Stimulated activated memory B cell treated with anti-CD40 and anti-IgM and Interleukin-4, amounts not matched to agents 10 μg/mL and 1 μg/mL and 100 μg/mL, for 72 hours (primary cell): ENCODE measurements around the gene FDX2.
A peak's percentile ranks its signal among the peaks of the same experiment; 100 is the strongest.

Experiments
- ATAC-seq: fragments of 150-1000 bp; cut with Tn5 transposase; 2 replicates; pipeline ENCODE4 v1.10.0; 2021
- H3K27ac Mint-ChIP-seq: one replicate; pipeline ENCODE4 v1.8.0; 2022; ENCODE audit warnings: mild to moderate bottlenecking, mixed read lengths
- H3K27me3 Mint-ChIP-seq: one replicate; pipeline ENCODE4 v1.8.0; 2022; ENCODE audit warnings: mixed read lengths
- H3K36me3 Mint-ChIP-seq: one replicate; pipeline ENCODE4 v1.8.0; 2022; ENCODE audit warnings: mixed read lengths
- H3K4me1 Mint-ChIP-seq: one replicate; pipeline ENCODE4 v1.8.0; 2022; ENCODE audit warnings: mixed read lengths
- H3K4me3 Mint-ChIP-seq: one replicate; pipeline ENCODE4 v1.8.0; 2022; ENCODE audit warnings: mild to moderate bottlenecking, moderate library complexity, mixed read lengths
- H3K9me3 Mint-ChIP-seq: one replicate; pipeline ENCODE4 v1.8.0; 2022; ENCODE audit warnings: mixed read lengths

FDX2 gene

DNA sequence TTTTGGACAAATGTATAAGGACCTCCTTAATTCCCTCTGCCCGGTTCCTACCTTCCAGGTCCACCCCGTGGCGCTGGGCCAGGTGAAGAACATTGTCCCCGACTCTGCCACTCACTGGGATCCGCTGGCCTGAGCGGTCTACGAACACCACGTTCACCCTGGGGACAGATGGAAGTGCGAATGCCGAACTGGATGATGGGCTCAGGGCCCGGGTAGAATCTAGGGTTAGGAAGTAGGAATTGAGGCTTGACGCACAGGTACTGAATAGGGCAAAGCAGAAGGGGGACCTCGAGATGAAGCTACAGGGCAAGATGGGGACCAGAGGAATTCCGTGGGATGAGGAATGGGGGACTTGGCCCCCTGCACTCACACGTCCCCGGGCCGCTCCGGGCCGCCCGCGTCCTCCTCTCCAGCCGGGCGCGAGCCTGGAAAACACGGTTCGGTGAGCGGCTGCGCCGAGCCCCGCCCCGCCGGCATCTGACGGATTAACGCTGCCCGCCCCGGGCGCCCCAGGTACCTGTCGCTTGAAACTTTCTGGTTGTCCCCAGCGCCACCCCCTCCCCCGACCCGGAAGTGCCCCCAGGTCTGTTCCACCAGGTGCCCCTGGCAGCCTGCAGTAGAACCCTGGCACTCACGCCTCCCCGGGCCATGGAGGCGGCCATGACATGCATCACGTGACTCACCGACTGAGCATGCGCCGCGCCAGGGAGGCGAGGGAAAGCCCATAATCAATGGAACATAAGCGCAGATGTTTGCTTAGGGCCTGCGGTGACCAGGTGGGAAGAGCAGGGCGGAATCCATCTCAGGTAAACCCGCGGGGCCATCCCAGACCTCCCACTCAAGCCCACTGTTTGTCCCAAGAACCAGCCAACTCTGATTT is at the start of gene FDX2:
FDX2 (minus strand) TSS at position 681 of the 880 bp plus-strand sequence; CDS start at position 662, 19 bp downstream.
- peaks cover 37% of the 10 kb centered on the region for H3K36me3 Mint-ChIP-seq
- H3K27me3 Mint-ChIP-seq = no peaks in the 10 kb centered on the region
- peak; percentile 88 for ATAC-seq
- peak within 1 kb of the TSS; percentile 90 for H3K4me3 Mint-ChIP-seq
- H3K27ac Mint-ChIP-seq = peak within 1 kb of the TSS; percentile 72
- H3K4me1 Mint-ChIP-seq = peaks cover 28% of the 10 kb centered on the region
- no peaks in the 10 kb centered on the region for H3K9me3 Mint-ChIP-seq

GRCh38 chr19:10365518-10365917 is 49.7 kb upstream of the FDX2 start:
- Mint-ChIP-seq H3K36me3 (peaks cover 85% of the 10 kb centered on the region), H3K27ac (no peak overlapping the region), H3K4me3 (no peak overlapping the region), H3K4me1 (no peaks in the 10 kb centered on the region), H3K27me3 (no peaks in the 10 kb centered on the region), H3K9me3 (no peaks in the 10 kb centered on the region)
- no peak for ATAC-seq

GRCh38 chr19:10364644-10365043 is 48.8 kb upstream of the FDX2 start:
- H3K27me3 Mint-ChIP-seq = no peaks in the 10 kb centered on the region
- ATAC-seq = no peak
- H3K4me3 Mint-ChIP-seq = no peak overlapping the region
- no peak overlapping the region for H3K27ac Mint-ChIP-seq
- H3K4me1 Mint-ChIP-seq = no peaks in the 10 kb centered on the region
- peaks cover 84% of the 10 kb centered on the region for H3K36me3 Mint-ChIP-seq
- H3K9me3 Mint-ChIP-seq = no peaks in the 10 kb centered on the region

GRCh38 chr19:10363789-10364281 is 48.0 kb upstream of the FDX2 start:
- H3K36me3 Mint-ChIP-seq = peaks cover 84% of the 10 kb centered on the region
- no peaks in the 10 kb centered on the region for H3K4me1 Mint-ChIP-seq
- no peak overlapping the region for H3K27ac Mint-ChIP-seq
- H3K9me3 Mint-ChIP-seq = no peaks in the 10 kb centered on the region
- no peak overlapping the region for H3K4me3 Mint-ChIP-seq
- ATAC-seq = no peak
- no peaks in the 10 kb centered on the region for H3K27me3 Mint-ChIP-seq

GRCh38 chr19:10362259-10362658 is 46.4 kb upstream of the FDX2 start:
- H3K27ac Mint-ChIP-seq = no peak overlapping the region
- no peaks in the 10 kb centered on the region for H3K9me3 Mint-ChIP-seq

DNA sequence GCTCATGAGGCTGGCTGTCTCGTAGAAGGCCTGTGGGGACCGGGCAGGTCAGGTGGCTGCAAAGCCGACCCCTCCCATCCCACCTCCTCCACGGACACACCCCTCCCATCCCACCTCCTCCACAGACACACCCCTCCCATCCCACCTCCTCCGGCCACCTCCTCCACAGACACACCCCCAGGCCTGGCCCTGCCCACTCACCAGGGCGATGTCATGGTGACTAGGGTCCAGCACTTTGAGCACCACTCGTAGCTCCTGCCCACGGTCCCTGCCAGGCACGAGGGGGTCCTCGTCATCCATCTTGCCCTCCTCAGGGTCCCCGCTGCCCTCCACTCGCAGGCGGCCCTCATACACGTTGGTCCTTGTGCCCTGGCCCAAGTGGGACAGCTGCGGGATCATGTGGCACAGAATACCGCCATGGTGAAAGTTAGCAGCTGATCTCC is 45.8 kb upstream of the FDX2 start:
- Mint-ChIP-seq H3K4me3 (no peak overlapping the region), H3K27me3 (no peaks in the 10 kb centered on the region), H3K4me1 (no peaks in the 10 kb centered on the region), H3K9me3 (no peaks in the 10 kb centered on the region), H3K27ac (no peak overlapping the region), H3K36me3 (peaks cover 64% of the 10 kb centered on the region)
- no peak for ATAC-seq

More at GRCh38 chr19:10362259-10362658, 46.4 kb upstream of the FDX2 start:
- H3K36me3 Mint-ChIP-seq = peaks cover 68% of the 10 kb centered on the region
- no peak overlapping the region for H3K4me3 Mint-ChIP-seq
- H3K4me1 Mint-ChIP-seq = no peaks in the 10 kb centered on the region
- ATAC-seq = no peak
- no peaks in the 10 kb centered on the region for H3K27me3 Mint-ChIP-seq

DNA sequence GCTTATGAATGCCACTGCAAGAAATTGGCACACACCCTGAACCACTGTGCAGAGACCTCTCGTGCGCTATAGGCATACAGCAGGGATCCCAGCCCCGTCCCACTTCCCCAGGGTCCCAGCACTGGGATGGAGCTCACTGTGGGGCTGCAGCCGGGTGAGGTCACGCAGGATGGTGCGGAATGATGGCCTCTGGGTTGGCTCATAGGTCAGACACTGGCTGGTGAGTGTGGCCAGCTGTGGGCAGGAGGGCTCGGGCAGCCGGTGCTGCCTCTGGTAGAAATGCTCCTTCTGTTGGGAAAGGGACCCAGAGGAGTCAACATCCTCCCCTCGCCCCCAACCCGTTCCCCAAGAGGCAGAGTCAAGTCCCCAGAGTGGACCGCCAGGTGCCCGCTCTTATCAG is 40.6 kb upstream of the FDX2 start:
- Mint-ChIP-seq H3K36me3 (peaks cover 63% of the 10 kb centered on the region), H3K9me3 (no peaks in the 10 kb centered on the region), H3K27ac (no peak overlapping the region), H3K4me3 (no peak overlapping the region), H3K27me3 (no peaks in the 10 kb centered on the region), H3K4me1 (no peaks in the 10 kb centered on the region)
- no peak for ATAC-seq

- Mint-ChIP-seq H3K4me3 (no peak overlapping the region), H3K9me3 (no peaks in the 10 kb centered on the region), H3K36me3 (peaks cover 40% of the 10 kb centered on the region), H3K4me1 (no peaks in the 10 kb centered on the region), H3K27ac (no peak overlapping the region), H3K27me3 (no peaks in the 10 kb centered on the region)
- no peak for ATAC-seq
Measured at GRCh38 chr19:10353793-10354391, 38.1 kb upstream of the FDX2 start.

GRCh38 chr19:10352764-10353671 is 37.2 kb upstream of the FDX2 start:
- H3K27me3 Mint-ChIP-seq = no peaks in the 10 kb centered on the region
- no peaks in the 10 kb centered on the region for H3K9me3 Mint-ChIP-seq
- H3K4me1 Mint-ChIP-seq = no peaks in the 10 kb centered on the region
- no peak overlapping the region for H3K4me3 Mint-ChIP-seq
- peak; percentile 39 for ATAC-seq
- H3K27ac Mint-ChIP-seq = no peak overlapping the region
- H3K36me3 Mint-ChIP-seq = peaks cover 40% of the 10 kb centered on the region

GRCh38 chr19:10346509-10346908 is 30.7 kb upstream of the FDX2 start:
- Mint-ChIP-seq H3K27me3 (no peaks in the 10 kb centered on the region), H3K27ac (no peak overlapping the region), H3K4me1 (no peaks in the 10 kb centered on the region), H3K36me3 (no peaks in the 10 kb centered on the region), H3K4me3 (no peak overlapping the region), H3K9me3 (no peaks in the 10 kb centered on the region)
- no peak for ATAC-seq

- Mint-ChIP-seq H3K4me3 (no peak overlapping the region), H3K36me3 (no peaks in the 10 kb centered on the region), H3K27me3 (no peaks in the 10 kb centered on the region), H3K27ac (no peak overlapping the region), H3K4me1 (peaks cover 9% of the 10 kb centered on the region), H3K9me3 (no peaks in the 10 kb centered on the region)
- ATAC-seq = no peak
Measured at GRCh38 chr19:10344780-10345179, 29.0 kb upstream of the FDX2 start.

DNA sequence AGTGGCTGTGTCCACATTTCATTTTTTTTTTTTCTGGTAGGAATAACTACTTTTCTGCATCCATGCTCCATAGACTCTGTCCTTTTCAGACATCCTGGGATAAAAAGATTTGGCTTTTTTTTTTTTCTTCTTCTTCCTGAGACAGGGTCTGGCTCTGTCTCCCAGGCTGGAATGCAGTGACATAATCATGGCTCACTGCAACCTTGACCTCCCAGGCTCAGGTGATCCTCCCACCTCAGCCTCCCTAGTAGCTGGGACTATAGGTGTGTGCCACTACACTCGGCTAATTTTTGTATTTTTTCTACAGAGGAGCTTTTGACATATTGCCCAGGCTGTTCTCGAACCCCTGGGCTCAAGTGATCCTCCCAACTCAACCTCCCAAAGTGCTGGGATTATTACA is 27.7 kb upstream of the FDX2 start:
- Mint-ChIP-seq H3K4me1 (peaks cover 22% of the 10 kb centered on the region), H3K27me3 (no peaks in the 10 kb centered on the region), H3K27ac (no peak overlapping the region), H3K4me3 (no peak overlapping the region), H3K36me3 (no peaks in the 10 kb centered on the region), H3K9me3 (no peaks in the 10 kb centered on the region)
- ATAC-seq = no peak

- Mint-ChIP-seq H3K36me3 (peaks cover 10% of the 10 kb centered on the region), H3K27me3 (no peaks in the 10 kb centered on the region), H3K4me1 (peaks cover 36% of the 10 kb centered on the region), H3K9me3 (no peaks in the 10 kb centered on the region), H3K27ac (peak overlapping the region; percentile 90), H3K4me3 (peak overlapping the region; percentile 85)
- no peak for ATAC-seq
Measured at GRCh38 chr19:10339977-10340376, 24.2 kb upstream of the FDX2 start.

GRCh38 chr19:10339380-10339960 is 23.7 kb upstream of the FDX2 start, which contains the start of gene ICAM3:
ICAM3 (minus strand) TSS chr19:10339624; CDS start chr19:10339614, 10 bp downstream.
- Mint-ChIP-seq H3K4me3 (peak within 1 kb of the TSS; percentile 85), H3K27ac (peak within 1 kb of the TSS; percentile 90), H3K9me3 (no peaks in the 10 kb centered on the region), H3K4me1 (peaks cover 39% of the 10 kb centered on the region), H3K36me3 (peaks cover 15% of the 10 kb centered on the region), H3K27me3 (no peaks in the 10 kb centered on the region)
- ATAC-seq = peak; percentile 97
